Endodermal cell (in vitro differentiated cells): ENCODE data around the gene KLK1. TPM values are rescaled to one million over a fixed set of nuclear protein-coding genes. Genes with fewer than 3 reads are reported as not detected.
A peak's percentile ranks its signal among the peaks of the same experiment; 100 is the strongest.

Experiments
- DNase-seq: peaks from one replicate; pipeline ENCODE4 v3.0.0-alpha.2; 2017
- H3K27ac ChIP-seq: 2 replicates; pipeline ENCODE4 v1.5.1; 2013; ENCODE audit warnings: mild to moderate bottlenecking, low read depth, low read length, moderate library complexity
- H3K27me3 ChIP-seq: 2 replicates; pipeline ENCODE4 v1.6.1; 2013; ENCODE audit warnings: mild to moderate bottlenecking, low read length, moderate library complexity; ENCODE audit not compliant: insufficient read depth, control insufficient read depth, poor library complexity, severe bottlenecking
- H3K36me3 ChIP-seq: 2 replicates; pipeline ENCODE4 v1.7.0; 2013; ENCODE audit warnings: mild to moderate bottlenecking, low read length, moderate library complexity; ENCODE audit not compliant: control insufficient read depth, insufficient read depth
- H3K4me1 ChIP-seq: one replicate; pipeline ENCODE4 v1.7.0; 2013; ENCODE audit warnings: low read length; ENCODE audit not compliant: control insufficient read depth, insufficient read depth
- H3K4me3 ChIP-seq: 2 replicates; pipeline ENCODE4 v1.5.1; 2013; ENCODE audit warnings: mild to moderate bottlenecking, low read length, moderate library complexity
- H3K9ac ChIP-seq: 2 replicates; pipeline ENCODE4 v1.6.1; 2013; ENCODE audit warnings: mild to moderate bottlenecking, low read length, moderate library complexity; ENCODE audit not compliant: poor library complexity, severe bottlenecking; ENCODE audit errors: extremely low read depth
- H3K9me3 ChIP-seq: 2 replicates; pipeline ENCODE4 v1.6.1; 2013; ENCODE audit warnings: mild to moderate bottlenecking, low read length, moderate library complexity; ENCODE audit not compliant: control insufficient read depth
- H3K27ac Mint-ChIP-seq: 2 replicates; pipeline ENCODE4 v1.8.0; 2020; ENCODE audit warnings: mixed read lengths
- H3K27me3 Mint-ChIP-seq: 2 replicates; pipeline ENCODE4 v1.8.0; 2021; ENCODE audit warnings: mild to moderate bottlenecking, mixed read lengths; ENCODE audit not compliant: insufficient read depth
- H3K36me3 Mint-ChIP-seq: 2 replicates; pipeline ENCODE4 v1.8.0; 2020; ENCODE audit warnings: low read depth, mixed read lengths
- H3K4me1 Mint-ChIP-seq: 2 replicates; pipeline ENCODE4 v1.8.0; 2020; ENCODE audit warnings: mixed read lengths
- H3K4me3 Mint-ChIP-seq: 2 replicates; pipeline ENCODE4 v1.8.0; 2020; ENCODE audit warnings: mild to moderate bottlenecking, moderate library complexity, mixed read lengths
- H3K9me3 Mint-ChIP-seq: 2 replicates; pipeline ENCODE4 v1.8.0; 2020; ENCODE audit warnings: mild to moderate bottlenecking, mixed read lengths
- WGBS, 2 experiments: methylation state at CpG; one replicate each; pipeline versions ENCODE4 v1.1.5 to v1.1.7; 2013; ENCODE audit warnings: missing lambda C conversion rate in 2 of 2, mixed read lengths in 1 of 2; ENCODE audit not compliant: insufficient coverage in 1 of 2, insufficient read length in 1 of 2; 5-methylcytosine and 5-hydroxymethylcytosine counted together
- total RNA-seq, 2 donors: library from RNA; stranded (reverse); fragmentation: NEBNext Ultra II Directional in 1 of 2; extraction: Animal tissue kit (Norgen Biotek cat#: 25700) in 1 of 2; gene quantifications; 2 replicates in 1 of 2; 3 replicates in 1 of 2; pipeline ENCODE4 v1.2.1, GENCODE V29; 2021
- TF ChIP-seq, protein P1 (sequence below): fragments of 200-600 bp; sonication (generic); conservative IDR thresholded peaks from 2 replicates; pipeline ENCODE4 v1.5.0; 2021; ENCODE audit warnings: antibody characterized with exemption, mild to moderate bottlenecking

The KLK1 gene
- total RNA-seq, 2 donors from 2014 or later = 0.75 to 0.82 TPM

DNA sequence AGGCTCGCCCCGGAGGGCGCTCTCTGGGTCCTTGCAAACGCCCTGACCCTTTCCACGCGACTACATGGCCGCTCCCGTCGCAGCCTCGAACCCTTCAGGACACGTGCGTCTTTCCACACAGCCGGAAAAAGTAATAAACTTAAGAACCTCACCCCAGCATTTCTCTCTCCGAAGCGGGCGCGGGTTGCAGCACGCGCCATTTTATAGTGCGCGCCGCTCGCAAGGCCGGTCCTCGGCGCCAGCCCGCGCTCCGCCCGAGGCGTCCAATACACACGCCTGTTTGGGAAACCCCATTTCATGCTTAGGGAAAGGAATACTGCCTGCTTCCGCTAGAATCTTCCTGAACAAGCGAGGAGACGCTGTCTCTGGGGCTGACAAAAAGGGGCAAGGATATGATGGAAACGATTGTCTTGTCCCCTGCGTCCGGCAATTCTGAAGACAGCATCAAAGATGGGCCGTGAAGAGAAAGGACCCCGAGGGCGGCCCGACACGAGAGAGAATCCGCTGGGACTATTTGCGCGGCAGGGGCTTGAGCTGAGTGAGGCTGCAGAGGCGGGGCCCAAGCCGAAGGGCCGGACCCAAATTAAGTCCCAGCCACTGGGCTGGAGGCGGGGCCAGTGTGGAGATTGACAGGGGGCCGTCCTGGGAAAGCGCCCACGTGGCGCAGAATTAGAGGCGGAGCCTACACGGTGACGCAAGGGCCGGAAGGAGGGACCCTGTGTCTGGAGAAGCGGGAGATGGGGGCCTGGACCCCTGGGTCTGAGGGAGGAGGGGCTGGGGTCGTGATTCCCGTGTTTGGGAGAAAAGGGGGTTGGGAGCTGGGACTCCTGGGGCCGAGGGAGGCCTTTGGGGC is 18.9 kb downstream of the KLK1 start:
- no peaks in the 10 kb centered on the region for H3K9me3 Mint-ChIP-seq
- TF ChIP-seq, protein P1, sequence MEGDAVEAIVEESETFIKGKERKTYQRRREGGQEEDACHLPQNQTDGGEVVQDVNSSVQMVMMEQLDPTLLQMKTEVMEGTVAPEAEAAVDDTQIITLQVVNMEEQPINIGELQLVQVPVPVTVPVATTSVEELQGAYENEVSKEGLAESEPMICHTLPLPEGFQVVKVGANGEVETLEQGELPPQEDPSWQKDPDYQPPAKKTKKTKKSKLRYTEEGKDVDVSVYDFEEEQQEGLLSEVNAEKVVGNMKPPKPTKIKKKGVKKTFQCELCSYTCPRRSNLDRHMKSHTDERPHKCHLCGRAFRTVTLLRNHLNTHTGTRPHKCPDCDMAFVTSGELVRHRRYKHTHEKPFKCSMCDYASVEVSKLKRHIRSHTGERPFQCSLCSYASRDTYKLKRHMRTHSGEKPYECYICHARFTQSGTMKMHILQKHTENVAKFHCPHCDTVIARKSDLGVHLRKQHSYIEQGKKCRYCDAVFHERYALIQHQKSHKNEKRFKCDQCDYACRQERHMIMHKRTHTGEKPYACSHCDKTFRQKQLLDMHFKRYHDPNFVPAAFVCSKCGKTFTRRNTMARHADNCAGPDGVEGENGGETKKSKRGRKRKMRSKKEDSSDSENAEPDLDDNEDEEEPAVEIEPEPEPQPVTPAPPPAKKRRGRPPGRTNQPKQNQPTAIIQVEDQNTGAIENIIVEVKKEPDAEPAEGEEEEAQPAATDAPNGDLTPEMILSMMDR = no peak
- Histone ChIP-seq H3K9ac (peak overlapping the region; percentile 99), H3K36me3 (peaks cover 27% of the 10 kb centered on the region), H3K4me3 (peak overlapping the region; percentile 100), H3K27ac (peak overlapping the region; percentile 100), H3K27me3 (peaks cover 11% of the 10 kb centered on the region), H3K4me1 (no peaks in the 10 kb centered on the region), H3K9me3 (no peaks in the 10 kb centered on the region)
- peak; percentile 99 for DNase-seq
- H3K27ac Mint-ChIP-seq = peak overlapping the region; percentile 100
- peaks cover 29% of the 10 kb centered on the region for H3K27me3 Mint-ChIP-seq
- peaks cover 11% of the 10 kb centered on the region for H3K4me1 Mint-ChIP-seq
- WGBS, 2 experiments = 0 to 2% methylated on average over 12 to 62 of the region's 62 CpGs
- H3K4me3 Mint-ChIP-seq = peak overlapping the region; percentile 90
- H3K36me3 Mint-ChIP-seq = peaks cover 24% of the 10 kb centered on the region

DNA sequence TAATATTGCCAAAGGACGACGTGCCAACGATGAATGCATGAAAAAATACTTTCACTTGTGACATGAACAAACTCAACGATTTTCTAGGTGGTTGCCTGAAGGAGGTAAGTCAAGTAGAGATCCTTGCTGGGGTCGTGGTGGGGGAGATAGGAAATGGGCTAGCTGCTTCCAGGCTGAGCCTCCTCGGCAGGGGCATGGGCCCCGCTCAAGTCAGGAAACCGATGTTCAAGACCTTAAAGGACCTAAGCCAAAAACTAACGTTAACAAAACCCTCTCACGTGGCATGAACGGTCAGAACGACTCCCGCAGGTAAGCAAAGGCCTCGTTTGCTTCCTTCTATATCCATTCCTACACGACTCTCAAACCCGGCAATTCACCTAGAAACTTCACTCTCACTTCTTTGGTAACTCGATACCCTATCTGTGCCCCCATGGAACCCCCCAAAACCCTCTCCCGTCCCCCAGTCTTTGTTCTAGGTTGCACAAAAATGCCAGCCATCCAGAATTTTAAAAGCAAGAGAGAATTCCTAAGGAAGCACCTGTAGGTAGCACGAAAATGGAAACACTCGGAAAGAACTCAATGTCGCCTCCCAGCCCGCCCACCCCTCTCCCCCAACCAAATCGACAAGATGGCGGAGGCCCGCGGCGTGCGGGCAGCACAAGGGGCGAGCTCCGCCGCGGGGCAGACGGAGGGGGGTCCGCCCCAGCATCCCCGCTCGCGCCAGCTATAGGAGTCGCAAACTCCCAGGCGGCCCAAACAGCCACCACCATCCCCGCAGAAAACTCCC is 19.8 kb downstream of the KLK1 start:
- H3K27me3 Mint-ChIP-seq = peaks cover 21% of the 10 kb centered on the region
- Histone ChIP-seq H3K9me3 (no peaks in the 10 kb centered on the region), H3K9ac (peak overlapping the region; percentile 99), H3K36me3 (peaks cover 35% of the 10 kb centered on the region), H3K4me1 (no peaks in the 10 kb centered on the region), H3K27me3 (peaks cover 7% of the 10 kb centered on the region), H3K27ac (peak overlapping the region; percentile 100), H3K4me3 (peak overlapping the region; percentile 100)
- peak overlapping the region; percentile 100 for H3K27ac Mint-ChIP-seq
- no peaks in the 10 kb centered on the region for H3K9me3 Mint-ChIP-seq
- TF ChIP-seq, protein P1 = no peak
- no peak for DNase-seq
- 0% methylated on average over 17 to 40 of the region's 40 CpGs for WGBS, 2 experiments
- peaks cover 11% of the 10 kb centered on the region for H3K4me1 Mint-ChIP-seq
- H3K4me3 Mint-ChIP-seq = peak overlapping the region; percentile 90
- peaks cover 29% of the 10 kb centered on the region for H3K36me3 Mint-ChIP-seq

DNA sequence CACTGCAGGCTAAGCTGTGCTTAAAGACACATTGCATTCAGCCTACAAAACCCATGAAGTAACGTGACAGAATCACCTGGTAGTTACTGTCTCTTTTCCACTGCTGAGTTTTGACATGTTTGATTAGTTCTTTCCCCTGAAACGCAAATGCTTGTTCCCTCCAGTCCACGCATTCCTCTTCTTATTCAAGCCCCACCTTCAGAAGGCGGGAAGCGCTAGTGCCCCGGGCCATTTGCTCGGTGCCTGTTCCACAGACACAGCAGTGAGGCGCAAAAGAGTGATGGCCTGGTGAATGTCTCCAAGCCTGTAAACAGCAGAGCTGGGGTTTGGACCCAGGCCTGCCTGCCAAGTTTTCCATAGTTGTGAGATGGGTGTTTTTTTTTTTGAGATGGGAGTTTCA is 22.5 kb downstream of the KLK1 start:
- H3K36me3 Mint-ChIP-seq = peaks cover 45% of the 10 kb centered on the region
- 94 to 96% methylated on average over 8 of the region's 8 CpGs for whole genome bisulfite sequencing, 2 experiments
- H3K27ac Mint-ChIP-seq = peak overlapping the region; percentile 27
- Histone ChIP-seq H3K9me3 (no peaks in the 10 kb centered on the region), H3K36me3 (peaks cover 59% of the 10 kb centered on the region), H3K27me3 (no peaks in the 10 kb centered on the region), H3K9ac (no peak overlapping the region), H3K4me3 (no peak overlapping the region), H3K4me1 (no peaks in the 10 kb centered on the region), H3K27ac (no peak overlapping the region)
- no peak for DNase-seq
- H3K4me1 Mint-ChIP-seq = peaks cover 11% of the 10 kb centered on the region
- peaks cover 2% of the 10 kb centered on the region for H3K27me3 Mint-ChIP-seq
- no peak overlapping the region for H3K4me3 Mint-ChIP-seq
- TF ChIP-seq, protein P1 = no peak
- H3K9me3 Mint-ChIP-seq = no peaks in the 10 kb centered on the region
